HL-60 (cell line): ENCODE results near the gene NARF.

ENCODE experiments used
- DNase-seq, 2 experiments: peaks; one replicate each; pipeline ENCODE4 v3.0.0-alpha.2; 2010 to 2020; ENCODE audit warnings: low read depth in 1 of 2, low spot score in 1 of 2
- H3K27ac ChIP-seq: fragments of 250-450 bp; sonication (Bioruptor Pico); replicated peaks from 2 replicates; pipeline ENCODE4 v1.5.1; 2020; ENCODE audit warnings: mild to moderate bottlenecking, moderate library complexity
- H3K27me3 ChIP-seq: fragments of 250-450 bp; sonication (Bioruptor Pico); 2 replicates; pipeline ENCODE4 v1.5.1; 2021; ENCODE audit warnings: mild to moderate bottlenecking, moderate library complexity; ENCODE audit not compliant: insufficient read depth, poor library complexity, severe bottlenecking
- H3K4me3 ChIP-seq: replicated peaks from 2 replicates; pipeline ENCODE4 v1.5.1; 2011; ENCODE audit warnings: mild to moderate bottlenecking, control low read depth, low read length; ENCODE audit not compliant: insufficient read depth
- CTCF ChIP-seq: IDR thresholded peaks from one replicate; pipeline ENCODE4 v1.5.1; 2011; ENCODE audit warnings: low read length, control low read depth, inconsistent platforms; ENCODE audit not compliant: insufficient read depth
- GABPA ChIP-seq: IDR thresholded peaks from 2 replicates; pipeline ENCODE4 v1.6.1; 2012; ENCODE audit warnings: low read depth
- POLR2AphosphoS5 ChIP-seq: IDR thresholded peaks from 2 replicates; pipeline ENCODE4 v1.6.1; 2012; ENCODE audit warnings: low read depth
- REST ChIP-seq: IDR thresholded peaks from 2 replicates; pipeline ENCODE4 v1.6.1; 2012; ENCODE audit warnings: low read depth; ENCODE audit not compliant: insufficient replicate concordance
- SPI1 ChIP-seq: IDR thresholded peaks from 2 replicates; pipeline ENCODE4 v1.6.1; 2012; ENCODE audit warnings: low read depth, mild to moderate bottlenecking, borderline replicate concordance

NARF gene

DNA sequence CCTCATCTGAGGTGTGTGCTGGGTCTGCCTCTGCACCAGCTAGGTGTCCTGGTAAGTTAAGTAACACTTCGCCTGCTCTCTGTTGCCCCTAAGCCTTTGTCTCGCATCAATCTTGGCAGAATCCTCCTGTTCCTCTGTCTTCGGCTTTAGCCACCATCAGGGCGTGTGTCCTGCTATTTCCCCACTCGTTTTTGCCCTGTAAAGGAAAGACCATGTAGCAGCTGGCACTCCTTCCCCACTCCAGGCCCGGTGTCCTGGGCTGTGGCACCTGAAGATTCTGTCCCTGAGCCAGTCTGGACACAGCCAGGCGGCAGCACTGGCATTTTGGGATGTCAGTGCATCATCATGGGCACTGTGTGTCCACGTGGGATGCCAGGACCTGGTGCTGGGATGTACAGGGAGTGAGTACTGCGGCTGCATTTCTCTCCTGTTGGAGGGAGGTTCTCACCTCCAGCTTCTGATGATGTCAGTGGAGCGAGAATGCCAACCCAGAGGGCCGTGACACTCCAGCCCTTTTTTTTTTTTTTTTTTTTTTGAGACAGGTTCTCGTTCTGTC is 34.8 kb downstream of the NARF start:
- DNase-seq = no peak
- Histone ChIP-seq H3K4me3 (no peak overlapping the region), H3K27ac (no peak overlapping the region)

DNA sequence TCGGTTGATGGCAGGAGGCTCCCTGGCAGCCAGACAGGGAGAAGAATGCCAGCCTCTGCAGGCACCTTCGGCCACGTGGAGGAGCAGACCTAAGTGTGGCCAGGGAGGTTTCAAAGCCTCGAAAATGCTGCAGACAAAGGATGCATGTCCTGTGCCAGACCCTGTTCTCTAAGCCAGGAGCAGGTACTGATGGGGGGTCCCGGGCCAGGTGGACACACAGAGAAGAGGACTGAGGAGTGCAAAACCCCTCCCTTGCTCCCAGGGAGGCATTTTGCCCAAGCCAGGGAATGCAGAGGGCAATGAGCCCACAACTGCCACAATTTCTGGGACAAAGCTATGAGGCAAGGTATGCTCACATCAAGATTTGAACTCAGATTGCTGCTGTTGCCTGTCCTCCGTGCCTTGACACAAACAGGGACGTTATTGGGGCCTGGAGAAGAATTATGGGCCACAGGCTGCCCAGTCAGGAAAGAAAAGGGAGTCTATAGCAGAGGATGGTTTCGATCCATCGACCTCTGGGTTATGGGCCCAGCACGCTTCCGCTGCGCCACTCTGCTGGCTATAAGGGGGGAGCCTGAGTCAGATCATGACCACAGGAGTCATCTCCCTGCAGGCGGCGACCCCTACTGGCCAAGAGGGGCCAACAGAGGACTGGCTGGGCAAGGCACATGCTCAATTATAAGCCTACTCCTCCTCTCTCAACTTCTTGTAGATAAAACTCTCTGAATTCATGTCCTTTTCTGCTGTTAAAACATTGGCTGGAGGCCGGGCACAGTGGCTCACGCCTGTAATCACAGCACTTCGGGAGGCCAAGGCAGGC is 35.9 kb downstream of the NARF start:
- Histone ChIP-seq H3K27ac (peak overlapping the region; percentile 17; the same call in 1 of the 2 replicates), H3K4me3 (no peak overlapping the region), H3K27me3 (no peaks in the 10 kb centered on the region)
- no peak for TF ChIP-seq REST
- TF ChIP-seq GABPA = no peak
- TF ChIP-seq POLR2AphosphoS5 = peak; percentile 34; the same call in 1 of the 2 replicates
- TF ChIP-seq CTCF = peak; percentile 86
- TF ChIP-seq SPI1 = no peak
- DNase-seq = peak; percentile 85 to 92

More for the DNA sequence above, 34.8 kb downstream of the NARF start:
- H3K27me3 ChIP-seq = no peaks in the 10 kb centered on the region
- TF ChIP-seq CTCF = no peak
- no peak for TF ChIP-seq GABPA

DNA sequence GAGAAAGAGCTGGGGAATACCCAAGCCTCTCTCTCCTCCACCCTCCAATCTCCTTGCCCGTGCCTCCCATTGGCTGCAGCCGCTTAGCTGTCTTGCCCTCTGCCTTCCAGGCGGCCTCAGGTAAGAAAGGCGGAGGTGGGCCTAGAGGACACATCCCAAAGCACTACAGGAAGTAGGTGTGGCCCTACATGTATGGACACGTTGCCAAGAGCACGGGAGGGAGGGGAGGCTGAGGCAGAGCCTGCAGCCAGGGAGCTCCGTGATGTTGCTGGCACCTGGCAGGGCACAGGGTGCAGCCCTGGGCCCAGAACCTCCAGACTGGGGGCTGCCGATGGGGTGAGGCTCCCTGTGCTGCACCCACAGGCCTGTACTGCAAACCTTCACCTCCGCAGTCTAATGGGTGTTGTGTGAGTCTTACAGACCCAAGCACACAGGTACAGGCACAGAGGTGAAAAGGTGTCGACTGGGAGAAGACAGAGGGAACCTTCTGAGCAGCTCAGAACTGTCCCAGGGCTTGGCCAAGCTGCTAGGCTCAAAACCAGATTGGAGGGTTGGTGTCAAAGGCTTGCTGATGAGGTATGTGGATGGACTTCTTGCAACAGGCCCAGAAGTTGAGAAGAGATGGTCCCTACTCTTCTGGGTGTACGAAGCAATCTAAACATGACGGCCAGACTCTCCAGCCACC is 37.4 kb downstream of the NARF start:
- H3K27ac ChIP-seq = no peak overlapping the region

More for the DNA sequence above, 37.4 kb downstream of the NARF start:
- no peak for DNase-seq
- TF ChIP-seq REST (no peak), CTCF (no peak)
- no peak overlapping the region for H3K4me3 ChIP-seq
- H3K27me3 ChIP-seq = no peaks in the 10 kb centered on the region
